ENCODE data around the gene DMAC2. TPM values are rescaled to one million over a fixed set of nuclear protein-coding genes. Genes with fewer than 3 reads are reported as not detected.

The DMAC2 gene
- polyA plus RNA-seq, 1 of the 3 experiments (the other 2 are of a cell fraction) = 71.4 TPM

GRCh38 chr19:41411100-41411967 lies 28.4 kb downstream of the DMAC2 start:
- Histone ChIP-seq H4K20me1 (ENCODE audit: insufficient read depth) (no peaks in the 10 kb centered on the region), H3K9ac (no peak overlapping the region), H3K4me3 (ENCODE audit: low read depth in 2 of 2, low read length in 1 of 2) (no peak overlapping the region), H3K36me3 (replicated peaks in 1 of 2; ENCODE audit: control insufficient read depth in 1 of 2, insufficient read depth in 2 of 2, low read length in 1 of 2) (peaks cover 0 to 23% of the 10 kb centered on the region in 2 experiments), H3K27me3 (ENCODE audit: insufficient read depth) (no peaks in the 10 kb centered on the region), H2AFZ (ENCODE audit: low read depth) (no peak overlapping the region), H3K27ac (ENCODE audit: low read depth in 2 of 2, low read length in 1 of 2) (peak overlapping the region in 1 of 2 experiments; percentile 23; a peak in 1 of 4 replicates), H3K79me2 (ENCODE audit: insufficient read depth) (no peaks in the 10 kb centered on the region), H3K4me2 (no peak overlapping the region), H3K9me3 (no peaks in the 10 kb centered on the region), H3K9me2 (no peaks in the 10 kb centered on the region), H3F3A (replicated peaks; ENCODE audit: insufficient read depth) (no peaks in the 10 kb centered on the region), H3K4me1 (ENCODE audit: control insufficient read depth in 1 of 2, insufficient read depth in 2 of 2, low read depth in 1 of 2, low read length in 1 of 2) (peaks cover 0 to 12% of the 10 kb centered on the region in 2 experiments; a peak in 1 of 4 replicates)
- WGBS (ENCODE audit: low lambda C conversion rate) = 65% methylated on average over 6 of the region's 9 CpGs
- CTCF ChIA-PET = interaction anchor here (2.2 kb wide), 1 partner anchor 103 kb away, joined by 5 read pairs; no protein-coding TSS in a partner anchor
- TF ChIP-seq USF1 (IDR thresholded peaks at IDR 0.05; ENCODE audit: borderline replicate concordance, low read depth) = no peak
- no peak for TF ChIP-seq NRF1 (IDR thresholded peaks at IDR 0.05; ENCODE audit: low read depth, low read length)
- TF ChIP-seq NFIC (IDR thresholded peaks at IDR 0.05; ENCODE audit: borderline replicate concordance) = no peak
- TF ChIP-seq TAF1 (IDR thresholded peaks at IDR 0.05; ENCODE audit: borderline replicate concordance, low read depth, low read length) = no peak
- no peak for TF ChIP-seq USF2 (IDR thresholded peaks at IDR 0.05; ENCODE audit: borderline replicate concordance, low read depth, low read length)
- TF ChIP-seq CTCF (IDR thresholded peaks at IDR 0.05) = no peak
- TF ChIP-seq FOXM1 (IDR thresholded peaks at IDR 0.05; ENCODE audit: low read depth) = no peak
- TF ChIP-seq EP300 (IDR thresholded peaks at IDR 0.05; ENCODE audit: borderline replicate concordance in 1 of 2, low read depth in 1 of 2, low read length in 1 of 2) = no peak
- no peak for TF ChIP-seq EZH2phosphoT487 (IDR thresholded peaks at IDR 0.05; ENCODE audit: borderline replicate concordance, low read depth)
- no peak for TF ChIP-seq PBX3 (IDR thresholded peaks at IDR 0.05)
- no peak for TF ChIP-seq GATA2 (CRISPR knock-in tag; IDR thresholded peaks at IDR 0.05)
- no peak for TF ChIP-seq SIN3A (IDR thresholded peaks at IDR 0.05; ENCODE audit: borderline replicate concordance, low read depth, low read length)
- no peak for TF ChIP-seq GABPA (IDR thresholded peaks at IDR 0.05; ENCODE audit: low read depth)
- DNase-seq = no peak
- POLR2A ChIA-PET = no interaction called here
